ENCODE results near the gene ARHGEF17. TPM values are rescaled to one million over a fixed set of nuclear protein-coding genes. Genes with fewer than 3 reads are reported as not detected.

Gene ARHGEF17
- total RNA-seq, 1 experiment from 2014 or later: 24.0 TPM

DNA sequence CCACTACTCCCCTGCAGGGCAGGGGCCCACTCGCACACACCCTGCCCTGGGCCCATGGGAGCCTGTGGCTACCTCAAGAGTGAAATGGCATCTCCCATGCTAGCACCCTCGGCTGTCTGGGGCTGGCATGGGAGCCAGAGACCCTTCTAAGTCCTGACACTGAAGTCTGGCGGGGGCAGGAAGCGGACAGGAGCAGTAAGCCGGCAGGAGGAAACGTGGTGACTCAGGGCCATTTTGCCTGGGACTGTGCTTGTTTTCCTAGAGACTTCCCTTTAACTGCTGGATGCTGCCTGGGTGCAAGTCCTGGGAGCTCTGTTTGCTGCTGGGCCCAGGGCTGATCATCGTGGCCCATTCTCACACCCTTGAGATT is 84.9 kb downstream of the ARHGEF17 start:
- intact Hi-C loops (cut with micrococcal nuclease; ENCODE audit: unreplicated experiment): loop anchor here (1.0 kb wide), 2 partner anchors 42 to 86 kb away; no protein-coding TSS in a partner anchor
- BruUV-seq (replicated peaks): no TSS peak

DNA sequence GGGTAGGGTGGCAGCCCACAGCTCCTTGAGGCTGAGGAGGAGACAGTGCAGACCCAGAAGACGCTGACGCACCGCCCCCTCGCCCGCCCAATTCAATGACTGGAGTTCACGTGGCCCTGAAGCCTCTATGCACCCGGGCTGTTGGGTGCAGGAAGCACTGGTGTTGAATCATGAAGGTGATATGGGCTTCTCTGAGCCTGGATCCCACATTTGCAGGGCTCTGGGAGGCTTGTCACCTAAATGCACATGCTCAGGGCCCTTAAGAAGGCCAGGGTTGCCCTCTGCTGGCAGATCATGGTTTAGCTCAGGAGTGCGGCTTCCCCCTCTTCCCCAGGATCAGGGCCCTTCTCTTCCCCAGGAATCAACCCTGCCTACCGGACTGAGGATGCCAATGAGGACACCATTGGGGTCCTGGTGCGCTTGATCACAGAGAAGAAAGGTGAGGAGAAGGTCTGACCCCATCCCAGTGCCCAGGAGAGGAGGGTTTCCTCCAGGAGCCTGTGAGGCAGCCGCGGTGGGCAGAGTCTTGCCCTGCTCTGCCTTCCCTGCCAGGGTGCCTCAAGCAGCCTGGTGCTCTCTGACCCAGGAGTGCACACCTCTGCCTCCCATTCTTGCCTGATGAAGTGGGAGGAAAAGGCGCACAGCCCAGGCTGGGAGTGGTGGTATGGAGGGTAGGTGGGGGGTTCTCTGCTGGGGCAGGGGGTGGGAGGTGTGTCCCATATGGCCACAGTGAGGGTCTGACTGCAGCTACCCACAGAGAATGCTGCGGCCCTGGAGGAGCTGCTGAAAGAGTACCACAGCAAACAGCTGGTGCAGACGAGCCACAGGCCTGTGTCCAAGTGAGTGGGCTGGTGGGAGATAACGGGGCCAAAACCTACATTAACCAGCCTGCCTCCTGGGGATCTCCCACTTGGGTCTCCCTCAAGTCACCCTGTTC is 85.7 kb downstream of the ARHGEF17 start:
- H3K36me3 ChIP-seq (ENCODE audit: insufficient read depth, low read length, poor library complexity, severe bottlenecking): peaks cover 4% of the 10 kb centered on the region
- no peak for TF ChIP-seq EZH2 (IDR thresholded peaks at IDR 0.05; ENCODE audit: borderline replicate concordance, low read depth, low read length, poor library complexity, severe bottlenecking)
- TF ChIP-seq, protein P1, sequence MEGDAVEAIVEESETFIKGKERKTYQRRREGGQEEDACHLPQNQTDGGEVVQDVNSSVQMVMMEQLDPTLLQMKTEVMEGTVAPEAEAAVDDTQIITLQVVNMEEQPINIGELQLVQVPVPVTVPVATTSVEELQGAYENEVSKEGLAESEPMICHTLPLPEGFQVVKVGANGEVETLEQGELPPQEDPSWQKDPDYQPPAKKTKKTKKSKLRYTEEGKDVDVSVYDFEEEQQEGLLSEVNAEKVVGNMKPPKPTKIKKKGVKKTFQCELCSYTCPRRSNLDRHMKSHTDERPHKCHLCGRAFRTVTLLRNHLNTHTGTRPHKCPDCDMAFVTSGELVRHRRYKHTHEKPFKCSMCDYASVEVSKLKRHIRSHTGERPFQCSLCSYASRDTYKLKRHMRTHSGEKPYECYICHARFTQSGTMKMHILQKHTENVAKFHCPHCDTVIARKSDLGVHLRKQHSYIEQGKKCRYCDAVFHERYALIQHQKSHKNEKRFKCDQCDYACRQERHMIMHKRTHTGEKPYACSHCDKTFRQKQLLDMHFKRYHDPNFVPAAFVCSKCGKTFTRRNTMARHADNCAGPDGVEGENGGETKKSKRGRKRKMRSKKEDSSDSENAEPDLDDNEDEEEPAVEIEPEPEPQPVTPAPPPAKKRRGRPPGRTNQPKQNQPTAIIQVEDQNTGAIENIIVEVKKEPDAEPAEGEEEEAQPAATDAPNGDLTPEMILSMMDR (conservative IDR thresholded peaks at IDR 0.05; ENCODE audit: low read depth, low read length): peak; percentile 94
- no peak overlapping the region for H3K4me3 ChIP-seq (ENCODE audit: low read depth, low read length, poor library complexity, severe bottlenecking)
- intact Hi-C loops (cut with micrococcal nuclease; ENCODE audit: unreplicated experiment): loop anchor here (1.0 kb wide), 2 partner anchors 42 to 86 kb away; no protein-coding TSS in a partner anchor
- no peaks in the 10 kb centered on the region for H3K27me3 ChIP-seq (replicated peaks; ENCODE audit: insufficient read depth, low read depth, low read length, poor library complexity)
- CTCF ChIA-PET: interaction anchor here (0.6 to 2.9 kb wide), 13 partner anchors 9 to 469 kb away, joined by 3 to 29 read pairs (median 5); partner anchors contain the start of gene ARHGEF17
- no peak overlapping the region for H3K27ac ChIP-seq (ENCODE audit: low read depth, low read length, poor library complexity, severe bottlenecking)
- BruUV-seq (replicated peaks): no TSS peak
- H3K4me1 ChIP-seq (ENCODE audit: insufficient read depth, low read length, poor library complexity, severe bottlenecking): peaks cover 11% of the 10 kb centered on the region
- POLR2A ChIA-PET (ENCODE audit: low non-redundant PET): no interaction called here
- H3K9me3 ChIP-seq (ENCODE audit: low read depth, low read length, poor library complexity, severe bottlenecking): no peaks in the 10 kb centered on the region
- DNase-seq (ENCODE audit: low spot score): peak; percentile 88

More for the DNA sequence above, 84.9 kb downstream of the ARHGEF17 start:
- CTCF ChIA-PET: interaction anchor here (0.6 to 2.9 kb wide), 13 partner anchors 8 to 268 kb away, joined by 3 to 29 read pairs (median 5); partner anchors contain the start of gene ARHGEF17
- DNase-seq (ENCODE audit: low spot score): no peak
- POLR2A ChIA-PET (ENCODE audit: low non-redundant PET): no interaction called here
- no peak for TF ChIP-seq EZH2 (IDR thresholded peaks at IDR 0.05; ENCODE audit: borderline replicate concordance, low read depth, low read length, poor library complexity, severe bottlenecking)
- TF ChIP-seq, protein P1 (conservative IDR thresholded peaks at IDR 0.05; ENCODE audit: low read depth, low read length): no peak
- Histone ChIP-seq H3K27me3 (replicated peaks; ENCODE audit: insufficient read depth, low read depth, low read length, poor library complexity) (no peaks in the 10 kb centered on the region), H3K27ac (ENCODE audit: low read depth, low read length, poor library complexity, severe bottlenecking) (no peak overlapping the region), H3K36me3 (ENCODE audit: insufficient read depth, low read length, poor library complexity, severe bottlenecking) (peaks cover 4% of the 10 kb centered on the region), H3K4me1 (ENCODE audit: insufficient read depth, low read length, poor library complexity, severe bottlenecking) (peaks cover 19% of the 10 kb centered on the region), H3K9me3 (ENCODE audit: low read depth, low read length, poor library complexity, severe bottlenecking) (no peaks in the 10 kb centered on the region), H3K4me3 (ENCODE audit: low read depth, low read length, poor library complexity, severe bottlenecking) (no peak overlapping the region)

DNA sequence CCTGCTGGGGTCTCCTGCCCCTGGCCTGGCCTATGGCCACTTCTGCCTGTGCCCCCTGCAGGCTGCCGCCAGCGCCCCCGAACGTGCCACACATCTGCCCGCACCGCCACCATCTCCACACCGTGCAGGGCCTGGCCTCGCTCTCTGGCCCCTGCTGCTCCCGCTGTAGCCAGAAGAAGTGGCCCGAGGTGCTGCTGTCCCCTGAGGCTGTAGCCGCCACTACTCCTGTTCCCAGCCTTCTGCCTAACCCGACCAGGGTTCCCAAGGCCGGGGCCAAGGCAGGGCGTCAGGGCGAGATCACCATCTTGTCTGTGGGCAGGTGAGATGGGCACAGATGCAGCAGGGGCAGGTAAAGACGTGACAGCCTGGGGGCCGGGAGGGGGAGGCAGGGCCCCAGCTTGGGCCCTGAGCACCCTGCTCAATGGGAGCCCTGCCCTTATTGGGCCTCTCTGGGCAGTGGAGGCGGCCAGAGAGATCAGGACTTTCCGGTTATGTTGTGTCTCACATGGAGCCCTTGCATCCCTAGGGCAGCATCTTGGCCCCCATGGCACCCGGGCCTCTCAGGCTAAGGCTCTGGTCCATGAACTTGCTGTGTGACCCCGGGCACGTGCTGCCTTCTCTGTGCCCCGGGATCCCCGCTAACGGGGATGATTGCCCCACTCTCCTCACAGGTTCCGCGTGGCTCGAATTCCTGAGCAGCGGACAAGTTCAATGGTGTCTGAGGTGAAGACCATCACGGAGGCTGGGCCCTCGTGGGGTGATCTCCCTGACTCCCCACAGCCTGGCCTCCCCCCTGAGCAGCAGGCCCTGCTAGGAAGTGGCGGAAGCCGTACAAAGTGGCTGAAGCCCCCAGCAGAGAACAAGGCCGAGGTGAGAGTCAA is 86.6 kb downstream of the ARHGEF17 start:
- no peak for TF ChIP-seq EZH2 (IDR thresholded peaks at IDR 0.05; ENCODE audit: borderline replicate concordance, low read depth, low read length, poor library complexity, severe bottlenecking)
- TF ChIP-seq, protein P1 (conservative IDR thresholded peaks at IDR 0.05; ENCODE audit: low read depth, low read length): no peak
- DNase-seq (ENCODE audit: low spot score): no peak
- no peak overlapping the region for H3K27ac ChIP-seq (ENCODE audit: low read depth, low read length, poor library complexity, severe bottlenecking)
- no TSS peak for BruUV-seq (replicated peaks)
- ChIA-PET POLR2A (ENCODE audit: low non-redundant PET) (no interaction called here), CTCF (interaction anchor here (1.3 to 2.9 kb wide), 2 partner anchors 43 to 87 kb away, joined by 3 to 29 read pairs; partner anchors contain the start of gene ARHGEF17)
- intact Hi-C loops (cut with micrococcal nuclease; ENCODE audit: unreplicated experiment): no loop called here
- no peak overlapping the region for H3K4me3 ChIP-seq (ENCODE audit: low read depth, low read length, poor library complexity, severe bottlenecking)
- peaks cover 2% of the 10 kb centered on the region for H3K4me1 ChIP-seq (ENCODE audit: insufficient read depth, low read length, poor library complexity, severe bottlenecking)
- peaks cover 4% of the 10 kb centered on the region for H3K36me3 ChIP-seq (ENCODE audit: insufficient read depth, low read length, poor library complexity, severe bottlenecking)
- H3K27me3 ChIP-seq (replicated peaks; ENCODE audit: insufficient read depth, low read depth, low read length, poor library complexity): no peaks in the 10 kb centered on the region
- H3K9me3 ChIP-seq (ENCODE audit: low read depth, low read length, poor library complexity, severe bottlenecking): no peaks in the 10 kb centered on the region

Measured in A673 (cell line).